Choroid plexus epithelial cell (primary cell): ENCODE data around the gene HLA-DRB5.
"Not testable (repeated sequence)": the region's sequence is repeated elsewhere in the genome, so short reads cannot be mapped to it uniquely, and the experiment has no call there.

ENCODE experiments used
- DNase-seq: peaks from one replicate; pipeline ENCODE4 v3.0.0-alpha.2; 2010; ENCODE audit warnings: low read depth
- H3K4me3 ChIP-seq: 2 replicates; pipeline ENCODE4 v1.5.1; 2011; ENCODE audit warnings: low read depth, mild to moderate bottlenecking, control low read depth, low read length, moderate library complexity
- TF ChIP-seq, protein P1 (sequence below): conservative IDR thresholded peaks from 2 replicates; pipeline ENCODE4 v1.5.1; 2011; ENCODE audit warnings: low read depth, mild to moderate bottlenecking, control low read depth, inconsistent platforms, low read length, moderate library complexity

HLA-DRB5 gene

DNA sequence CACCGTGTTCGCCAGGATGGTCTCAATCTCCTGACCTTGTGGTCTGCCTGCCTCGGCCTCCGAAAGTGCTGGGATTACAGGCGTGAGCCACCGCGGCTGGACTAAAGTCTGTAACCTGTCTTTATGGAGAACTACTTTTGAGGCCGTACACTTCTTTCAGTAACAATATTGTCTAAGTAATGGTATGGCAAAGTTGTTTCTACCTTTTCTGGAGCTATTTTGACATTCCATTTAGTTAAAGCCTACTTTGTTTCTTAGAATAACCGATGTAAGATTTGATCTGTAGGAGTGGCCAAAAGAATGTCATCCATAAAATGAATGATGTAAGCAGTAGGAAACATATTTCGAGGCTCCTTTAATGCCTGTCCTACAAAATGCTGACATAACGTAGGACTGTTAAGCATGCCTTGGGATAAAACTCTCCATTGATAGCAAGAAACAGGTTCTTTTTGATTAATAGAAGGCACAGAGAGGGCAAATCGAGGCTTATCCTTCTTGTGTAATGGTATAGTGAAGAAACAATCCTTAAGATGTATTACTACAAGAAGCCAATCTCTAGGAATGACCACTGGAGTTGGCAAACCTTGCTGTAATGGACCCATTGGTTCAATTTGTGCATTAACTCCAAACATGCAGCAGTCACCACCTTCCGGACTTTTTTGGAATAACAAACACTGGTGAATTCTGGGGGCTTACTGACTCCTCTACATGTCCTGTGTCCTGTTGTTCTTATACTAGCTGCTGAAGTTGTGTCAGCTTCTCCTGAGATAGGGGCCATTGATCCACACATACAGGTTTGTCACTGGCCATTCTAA lies 54.5 kb downstream of the HLA-DRB5 start:
- TF ChIP-seq, protein P1, sequence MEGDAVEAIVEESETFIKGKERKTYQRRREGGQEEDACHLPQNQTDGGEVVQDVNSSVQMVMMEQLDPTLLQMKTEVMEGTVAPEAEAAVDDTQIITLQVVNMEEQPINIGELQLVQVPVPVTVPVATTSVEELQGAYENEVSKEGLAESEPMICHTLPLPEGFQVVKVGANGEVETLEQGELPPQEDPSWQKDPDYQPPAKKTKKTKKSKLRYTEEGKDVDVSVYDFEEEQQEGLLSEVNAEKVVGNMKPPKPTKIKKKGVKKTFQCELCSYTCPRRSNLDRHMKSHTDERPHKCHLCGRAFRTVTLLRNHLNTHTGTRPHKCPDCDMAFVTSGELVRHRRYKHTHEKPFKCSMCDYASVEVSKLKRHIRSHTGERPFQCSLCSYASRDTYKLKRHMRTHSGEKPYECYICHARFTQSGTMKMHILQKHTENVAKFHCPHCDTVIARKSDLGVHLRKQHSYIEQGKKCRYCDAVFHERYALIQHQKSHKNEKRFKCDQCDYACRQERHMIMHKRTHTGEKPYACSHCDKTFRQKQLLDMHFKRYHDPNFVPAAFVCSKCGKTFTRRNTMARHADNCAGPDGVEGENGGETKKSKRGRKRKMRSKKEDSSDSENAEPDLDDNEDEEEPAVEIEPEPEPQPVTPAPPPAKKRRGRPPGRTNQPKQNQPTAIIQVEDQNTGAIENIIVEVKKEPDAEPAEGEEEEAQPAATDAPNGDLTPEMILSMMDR = no peak
- H3K4me3 ChIP-seq = no peak overlapping the region
- DNase-seq = no peak

DNA sequence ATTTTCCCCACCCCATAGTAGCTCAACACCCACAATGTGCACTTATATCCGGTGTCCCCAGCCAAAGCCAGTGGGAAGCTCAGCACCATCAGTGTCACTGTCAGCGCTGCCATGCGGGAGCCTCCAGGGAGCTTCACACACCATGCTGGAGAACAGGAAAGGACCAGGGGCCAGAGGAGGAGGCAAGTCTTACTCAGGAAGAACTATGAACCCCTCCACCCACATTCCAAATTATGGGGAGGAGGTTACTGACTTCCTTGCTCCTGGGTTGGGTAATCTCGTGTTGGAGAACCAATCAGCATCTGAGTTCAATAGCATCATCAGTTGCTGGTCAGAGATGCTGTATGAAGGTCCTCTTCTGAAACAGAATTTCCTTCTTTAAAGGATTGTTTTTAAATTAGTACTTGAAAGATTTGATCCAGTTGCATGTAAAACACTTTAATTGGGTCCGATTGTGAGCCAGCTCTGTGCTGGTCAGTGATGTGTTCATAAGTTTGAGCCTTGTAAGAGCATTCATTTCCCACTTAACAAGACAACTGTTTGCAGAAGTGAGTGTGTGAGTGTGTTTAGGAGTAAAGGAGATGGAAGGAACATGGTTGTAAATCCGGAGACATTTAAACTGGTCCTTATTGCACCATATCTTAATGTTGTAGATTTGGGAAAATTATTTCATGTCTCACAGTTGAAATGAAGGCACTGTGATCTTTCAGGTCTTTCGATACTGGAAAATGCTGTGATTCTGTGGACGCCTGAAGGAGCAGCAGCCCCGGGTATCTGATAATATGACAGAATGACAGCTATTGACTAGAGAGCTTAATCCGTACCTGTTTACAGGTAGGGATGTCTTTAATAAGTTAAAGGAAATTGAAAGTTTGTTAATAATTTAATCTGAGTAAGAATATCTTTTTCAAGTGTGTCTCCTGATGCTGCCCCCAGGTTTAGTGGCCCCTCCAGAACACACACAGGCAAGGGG lies 56.4 kb downstream of the HLA-DRB5 start:
- H3K4me3 ChIP-seq, DNase-seq: not testable (repeated sequence)

DNA sequence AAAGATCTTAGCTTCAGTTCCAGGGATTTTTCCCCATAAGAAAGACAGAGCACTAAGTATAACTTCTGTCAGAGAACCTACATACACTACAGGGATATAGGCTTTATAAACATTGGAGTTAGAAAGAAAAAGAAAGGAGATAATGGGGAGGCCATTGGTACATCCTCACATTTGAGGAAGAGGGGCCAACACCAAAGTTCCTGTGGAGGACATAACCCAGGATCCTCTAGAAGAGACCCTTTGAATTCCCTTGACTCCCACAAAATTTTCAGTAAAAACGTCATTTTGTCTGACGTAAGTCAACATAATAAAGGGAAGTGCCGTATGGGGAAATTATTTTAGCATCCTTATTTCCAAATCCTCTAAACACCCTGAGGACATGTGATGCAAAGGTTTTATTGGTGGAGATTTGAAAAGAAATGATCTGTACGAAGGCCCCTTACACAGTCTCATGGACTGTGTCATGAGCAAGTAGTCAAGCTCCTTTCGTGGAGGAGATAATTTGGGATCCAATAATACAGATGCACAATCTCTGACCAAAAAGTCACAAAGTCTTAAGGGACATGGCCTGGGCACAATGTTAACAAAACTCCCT lies 57.2 kb downstream of the HLA-DRB5 start:
- TF ChIP-seq, protein P1 = no peak
- no peak overlapping the region for H3K4me3 ChIP-seq
- no peak for DNase-seq

DNA sequence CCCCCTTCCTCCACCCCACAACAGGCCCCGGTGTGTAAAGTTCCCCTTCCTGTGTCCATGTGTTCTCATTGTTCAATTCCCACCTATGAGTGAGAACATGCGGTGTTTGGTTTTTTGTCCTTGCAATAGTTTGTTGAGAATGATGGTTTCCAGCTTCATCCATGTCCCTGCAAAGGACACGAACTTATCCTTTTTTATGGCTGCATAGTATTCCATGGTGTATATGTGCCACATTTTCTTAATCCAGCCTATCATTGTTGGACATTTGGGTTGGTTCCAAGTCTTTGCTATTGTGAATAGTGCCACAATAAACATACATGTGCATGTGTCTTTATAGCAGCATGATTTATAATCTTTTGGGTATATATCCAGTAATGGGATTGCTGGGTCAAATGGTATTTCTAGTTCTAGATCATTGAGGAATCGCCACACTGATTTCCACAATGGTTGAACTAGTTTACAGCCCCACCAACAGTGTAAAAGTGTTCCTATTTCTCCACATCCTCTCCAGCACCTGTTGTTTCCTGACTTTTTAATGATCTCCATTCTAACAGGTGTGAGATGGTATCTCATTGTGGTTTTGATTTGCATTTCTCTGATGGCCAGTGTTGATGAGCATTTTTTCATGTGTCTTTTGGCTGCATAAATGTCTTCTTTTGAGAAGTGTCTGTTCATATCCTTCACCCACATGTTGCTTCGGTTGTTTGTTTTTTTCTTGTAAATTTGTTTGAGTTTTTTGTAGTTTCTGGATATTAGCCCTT lies 62.2 kb downstream of the HLA-DRB5 start:
- DNase-seq, H3K4me3 ChIP-seq: not testable (repeated sequence)
